HG03280 (cell line): ENCODE results near the gene GYG2.
"Not testable (repeated sequence)": the region's sequence is repeated elsewhere in the genome, so short reads cannot be mapped to it uniquely, and the experiment has no call there.

Source experiments
- ATAC-seq: cut with Tn5 transposase; IDR thresholded peaks from one replicate; pipeline ENCODE4 v1.9.1; 2021; ENCODE audit warnings: mild to moderate bottlenecking, moderate library complexity; ENCODE audit not compliant: unreplicated experiment

Gene GYG2

GRCh38 chrX:2828344-2828958, at the start of gene GYG2:
TSS of gene GYG2 (plus strand) at chrX:2828930. CDS start at chrX:2830189, 1,259 bp downstream.
- no peak for ATAC-seq

DNA sequence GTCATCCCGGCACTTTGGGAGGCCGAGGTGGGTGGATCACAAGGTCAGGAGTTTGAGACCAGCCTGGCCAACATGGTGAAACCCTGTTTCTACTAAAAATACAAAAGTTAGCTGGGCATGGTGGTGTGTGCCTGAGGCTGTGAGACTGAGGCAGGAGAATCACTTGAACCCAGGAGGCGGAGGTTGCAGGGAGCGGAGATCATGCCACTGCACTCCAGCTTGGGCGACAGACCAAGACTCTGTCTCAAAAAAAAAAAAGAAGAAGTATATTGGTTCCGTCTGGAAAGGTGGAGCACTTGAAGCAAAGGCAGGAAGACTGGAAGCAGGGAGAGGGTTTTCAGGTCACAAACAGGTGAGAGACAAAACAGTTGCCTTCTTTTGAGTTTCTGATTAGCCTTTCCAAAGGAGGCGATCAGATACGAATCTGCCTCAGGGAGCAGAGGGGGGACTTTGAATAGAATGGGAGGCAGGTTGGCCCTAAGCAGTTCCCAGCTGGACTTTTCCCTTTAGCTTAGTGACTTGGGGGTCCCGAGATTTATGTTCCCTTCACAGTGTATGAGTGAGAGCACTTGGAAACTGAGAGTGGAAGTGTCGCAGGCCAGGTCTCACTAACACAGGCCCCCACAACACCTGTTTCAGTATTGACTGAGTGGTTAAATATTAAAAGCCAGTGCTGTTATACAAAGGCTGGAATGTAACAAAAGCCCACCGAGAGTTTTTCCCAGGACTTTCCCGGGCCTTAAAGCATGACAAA, 48.1 kb upstream of the GYG2 start:
- not testable (repeated sequence) for ATAC-seq

DNA sequence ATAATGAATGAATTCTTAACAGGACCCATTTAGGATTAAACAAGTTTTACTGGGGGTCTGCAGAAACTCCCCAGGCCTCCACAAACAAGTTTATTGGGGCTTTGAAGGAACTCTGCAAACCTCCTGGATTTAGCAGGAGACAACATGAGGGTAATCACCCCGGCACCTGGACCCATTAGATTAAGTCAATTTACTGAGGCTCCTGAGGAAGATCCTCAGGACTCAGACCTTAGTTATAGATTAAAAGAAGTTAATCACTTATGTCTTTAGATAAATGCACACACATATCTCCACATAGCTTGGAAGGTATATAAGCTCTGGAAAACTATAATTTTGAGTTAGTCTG, 47.5 kb upstream of the GYG2 start:
- no peak for ATAC-seq

DNA sequence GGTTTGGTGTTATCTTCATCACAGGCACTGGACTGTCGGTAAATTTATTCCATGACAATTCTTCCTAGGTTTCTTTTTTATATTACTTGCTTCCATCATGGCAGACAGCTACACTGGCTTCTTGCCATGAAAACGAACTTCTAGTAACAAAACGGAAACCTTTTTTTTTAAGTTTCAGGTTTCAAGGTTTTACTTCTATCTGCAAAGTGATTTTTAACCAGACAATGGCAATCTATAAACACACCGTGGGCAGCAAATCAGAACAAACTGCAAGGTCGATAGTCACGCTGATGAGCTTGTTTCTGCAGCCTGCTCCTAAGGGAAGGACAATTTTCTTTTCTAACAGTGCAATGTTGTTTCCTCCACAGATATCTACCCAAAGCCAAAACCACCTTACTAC, 47.0 kb upstream of the GYG2 start:
- ATAC-seq = no peak

- no peak for ATAC-seq
Measured at GRCh38 chrX:2782171-2782570, 46.6 kb upstream of the GYG2 start.

DNA sequence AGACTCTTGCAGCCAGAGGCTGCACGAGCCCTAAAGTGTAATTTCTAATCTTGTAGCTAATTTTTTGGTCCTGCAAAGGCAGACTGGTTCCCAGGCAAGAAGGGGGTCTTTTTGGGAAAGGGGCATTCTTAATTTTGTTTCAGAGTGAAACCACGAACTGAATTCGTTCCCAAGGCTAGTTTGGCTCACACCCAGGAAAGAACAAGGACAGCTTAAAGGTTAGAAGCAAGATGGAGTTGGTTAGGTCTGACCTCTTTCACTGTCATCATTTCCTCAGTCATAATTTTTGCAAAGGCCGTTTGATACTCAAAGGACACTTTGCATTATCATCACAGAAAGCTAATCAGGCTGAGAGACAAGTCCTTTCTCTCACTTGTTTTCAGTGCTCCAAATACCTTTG, 46.0 kb upstream of the GYG2 start:
- no peak for ATAC-seq

- ATAC-seq = no peak
Measured at GRCh38 chrX:2784026-2784425, 44.7 kb upstream of the GYG2 start.

- ATAC-seq = no peak
Measured at GRCh38 chrX:2785538-2785937, 43.2 kb upstream of the GYG2 start.

GRCh38 chrX:2788980-2789379, 39.8 kb upstream of the GYG2 start:
- no peak for ATAC-seq

GRCh38 chrX:2789569-2789968, 39.2 kb upstream of the GYG2 start:
- no peak for ATAC-seq

DNA sequence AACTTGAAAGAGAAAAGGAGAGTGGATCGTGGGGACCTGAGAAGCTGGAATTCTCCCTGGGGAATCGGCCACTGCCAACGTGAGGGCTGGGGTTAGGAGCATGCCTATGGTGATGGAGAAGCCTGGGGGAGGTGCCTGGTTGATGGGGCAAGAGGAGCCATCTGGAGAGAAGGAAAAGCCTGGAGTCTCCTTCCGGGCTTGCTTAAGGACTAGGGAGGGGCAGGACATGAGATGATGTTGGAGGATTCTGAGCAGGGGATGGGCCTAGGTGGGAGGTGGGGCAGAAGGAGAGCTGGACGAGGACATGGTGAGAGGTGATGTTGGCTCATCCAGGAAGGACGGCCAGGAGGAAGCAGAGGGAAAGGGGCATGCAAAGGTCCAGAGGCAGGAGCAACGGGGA, 35.0 kb upstream of the GYG2 start:
- ATAC-seq = no peak

DNA sequence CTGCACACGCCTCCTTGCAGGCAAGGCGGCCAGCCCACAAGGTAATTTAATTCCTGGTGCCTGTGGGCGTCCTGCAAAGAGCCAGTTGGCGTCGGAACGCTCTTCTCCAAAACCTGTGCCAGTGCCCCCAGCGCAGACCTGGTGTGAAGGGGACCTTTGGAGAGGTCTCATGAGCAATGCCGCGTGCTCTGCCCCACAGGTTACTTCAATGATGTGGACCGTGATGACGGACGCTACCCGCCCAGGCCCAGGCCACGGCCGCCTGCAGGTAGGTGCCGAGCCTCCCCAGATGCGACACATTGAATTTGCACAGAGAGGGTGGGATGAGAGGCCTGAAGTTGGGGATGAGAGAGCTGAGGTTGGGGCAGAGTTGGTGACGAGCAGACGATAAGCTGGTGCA, 34.4 kb upstream of the GYG2 start:
- no peak for ATAC-seq

DNA sequence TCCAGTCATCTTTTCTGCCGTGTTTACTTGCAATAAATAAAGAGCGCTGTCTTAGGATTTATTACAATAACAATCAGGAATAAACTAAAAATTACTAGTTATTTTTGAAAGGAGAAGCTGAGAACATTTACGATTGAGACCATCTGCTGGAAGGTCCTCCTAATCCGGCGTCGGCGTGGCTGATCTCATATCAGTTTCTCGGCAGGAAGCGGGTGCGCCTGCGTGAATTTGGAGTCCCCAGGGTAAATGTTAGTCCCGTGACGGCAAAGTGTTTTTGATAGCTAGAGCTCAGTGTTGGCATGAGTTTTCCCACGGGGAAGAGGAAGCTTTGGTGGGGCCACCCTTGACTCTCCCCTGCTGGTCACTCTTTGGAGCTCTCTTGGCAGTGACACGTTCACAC, 31.9 kb upstream of the GYG2 start:
- not testable (repeated sequence) for ATAC-seq

DNA sequence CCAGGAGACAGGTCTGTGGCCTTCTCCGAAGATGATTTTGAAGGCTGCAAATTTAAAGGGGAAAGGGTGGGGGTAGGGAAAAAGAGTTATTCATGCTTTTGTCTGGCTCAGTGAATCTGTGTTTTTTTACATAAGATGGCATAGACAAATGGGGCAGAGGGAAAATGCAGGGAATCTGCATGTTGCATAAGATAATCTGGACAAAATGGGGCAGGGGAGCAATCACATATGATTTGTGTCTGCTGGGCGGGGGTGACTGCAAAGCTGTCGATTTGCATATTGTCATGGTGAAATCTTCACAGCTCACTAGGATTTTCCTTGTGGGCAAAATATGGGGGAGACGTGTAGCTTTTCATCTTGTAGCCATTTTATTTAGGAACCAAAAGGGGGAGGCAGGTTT, 29.4 kb upstream of the GYG2 start:
- ATAC-seq = no peak

DNA sequence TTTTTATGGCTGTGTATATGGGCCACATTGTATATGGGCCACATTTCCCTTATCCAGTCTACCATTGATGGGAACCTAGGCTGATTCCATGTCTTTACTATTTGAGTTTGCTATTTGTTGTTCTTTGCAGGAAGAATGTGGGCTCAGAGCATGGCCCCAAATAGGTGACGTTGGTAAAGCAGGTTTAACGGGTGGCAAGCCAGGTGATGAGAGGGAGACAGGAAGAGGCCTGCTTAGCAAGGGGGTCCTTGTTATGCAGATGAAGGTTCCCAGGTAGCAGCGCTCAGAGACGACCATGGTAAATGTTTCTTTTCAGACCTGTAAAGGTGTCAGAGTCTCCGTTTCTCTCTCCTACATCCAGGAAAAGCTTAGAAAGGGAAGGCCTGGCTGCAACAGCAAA, 28.8 kb upstream of the GYG2 start:
- not testable (repeated sequence) for ATAC-seq

GRCh38 chrX:2801223-2801622, 27.5 kb upstream of the GYG2 start:
- no peak for ATAC-seq

GRCh38 chrX:2802376-2803090, 26.2 kb upstream of the GYG2 start:
- not testable (repeated sequence) for ATAC-seq

DNA sequence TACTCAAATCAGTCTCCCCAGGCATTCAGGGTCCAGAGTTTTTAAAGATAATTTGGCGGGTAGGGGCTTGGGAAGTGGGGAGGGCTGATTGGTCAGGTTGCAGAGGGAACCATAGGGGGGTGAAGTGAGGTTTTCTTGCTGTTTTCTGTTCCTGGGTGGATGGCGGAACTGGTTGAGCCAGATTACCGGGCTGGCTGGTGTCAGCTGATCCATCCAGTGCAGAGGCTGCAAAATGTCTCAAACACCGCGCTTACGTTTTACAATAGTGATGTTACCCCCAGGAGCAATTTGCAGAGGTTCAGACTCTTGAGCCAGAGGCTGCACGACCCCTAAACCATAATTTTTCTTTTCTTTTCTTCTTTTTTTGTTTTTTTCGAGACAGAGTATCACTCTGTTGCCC, 25.2 kb upstream of the GYG2 start:
- not testable (repeated sequence) for ATAC-seq

DNA sequence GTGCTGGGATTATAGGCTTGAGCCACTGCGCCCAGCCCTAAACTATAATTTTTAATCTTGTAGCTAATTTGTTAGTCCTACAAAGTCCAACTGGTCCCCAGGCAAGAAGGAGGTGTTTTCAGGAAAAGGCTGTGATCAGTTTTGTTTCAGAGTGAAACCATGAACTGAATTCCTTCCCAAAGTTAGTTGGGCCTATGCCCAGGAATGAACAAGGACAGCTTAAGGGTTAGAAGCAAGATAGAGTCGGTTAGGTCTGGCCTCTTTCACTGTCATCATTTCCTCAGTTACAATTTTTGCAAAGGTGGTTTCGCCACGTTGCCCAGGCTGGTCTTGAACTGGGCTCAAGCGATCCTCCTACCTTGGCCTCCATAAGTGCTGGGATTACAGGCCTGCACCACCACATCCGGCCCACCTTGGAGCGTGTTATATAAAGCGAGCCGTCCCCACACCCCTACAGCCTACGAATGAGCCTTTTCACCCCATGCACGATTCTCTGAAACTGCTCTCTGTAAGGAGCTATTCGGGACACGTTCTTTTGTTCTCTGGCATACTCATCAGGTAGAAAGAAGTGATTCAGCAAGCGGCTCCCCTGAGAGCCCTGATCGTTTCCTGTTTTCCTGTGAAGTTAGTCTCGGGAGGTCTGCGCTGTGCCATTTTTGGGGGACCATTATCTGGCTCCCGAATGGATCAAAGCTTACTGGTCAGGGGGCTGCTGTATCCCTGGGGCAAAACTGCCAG, 24.5 kb upstream of the GYG2 start:
- ATAC-seq = not testable (repeated sequence)

DNA sequence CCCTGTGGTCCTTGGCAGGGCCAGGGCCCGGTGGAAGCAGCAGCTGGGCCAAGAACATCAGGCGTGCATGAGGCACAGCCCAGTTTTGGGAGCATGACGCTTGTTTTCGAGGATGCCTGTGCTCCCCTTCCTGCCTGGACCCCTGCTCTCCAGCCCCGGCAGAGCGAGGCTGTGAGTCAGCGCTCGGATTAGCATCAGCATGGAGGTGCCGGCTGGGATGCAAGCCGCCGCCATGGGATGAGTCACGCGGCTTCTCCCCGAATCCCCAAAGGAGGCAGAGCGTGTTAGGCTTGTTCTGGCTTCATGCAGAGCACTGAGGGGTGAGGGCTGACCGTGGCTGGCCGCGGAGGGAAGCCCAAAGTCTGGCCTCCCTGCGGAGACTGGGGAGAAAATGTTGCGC, 23.9 kb upstream of the GYG2 start:
- ATAC-seq = not testable (repeated sequence)

- no peak for ATAC-seq
Measured at GRCh38 chrX:2811271-2811670, 17.5 kb upstream of the GYG2 start.
